ENCODE measurements around the gene RTF2. TPM values are rescaled to one million over a fixed set of nuclear protein-coding genes. Genes with fewer than 3 reads are reported as not detected.

RTF2 gene
- total RNA-seq (50.5 and 59.2 TPM in 2 replicates), polyA plus RNA-seq (95.3 and 99.8 TPM in 2 replicates)

- Histone ChIP-seq H2AFZ (peak within 1 kb of the TSS; percentile 94), H4K20me1 (ENCODE audit: insufficient read depth, poor library complexity, severe bottlenecking) (no peaks in the 10 kb centered on the region), H3K27me3 (no peaks in the 10 kb centered on the region), H3K4me3 (peak within 1 kb of the TSS; percentile 81), H3K9me3 (ENCODE audit: low read depth) (no peaks in the 10 kb centered on the region), H3K27ac (peak within 1 kb of the TSS; percentile 84), H3K4me2 (peak within 1 kb of the TSS; percentile 88), H3K36me3 (replicated peaks; ENCODE audit: insufficient read depth, low read depth) (no peaks in the 10 kb centered on the region), H3K79me2 (peaks cover 28% of the 10 kb centered on the region), H3K9me2 (replicated peaks; ENCODE audit: insufficient read depth) (no peaks in the 10 kb centered on the region), H3K4me1 (ENCODE audit: insufficient read depth) (peaks cover 9% of the 10 kb centered on the region)
- TF ChIP-seq CTCF (IDR thresholded peaks at IDR 0.05; ENCODE audit: poor library complexity) (no peak), EZH2 (IDR thresholded peaks at IDR 0.05; ENCODE audit: borderline replicate concordance) (no peak), EZH2phosphoT487 (IDR thresholded peaks at IDR 0.05; ENCODE audit: low read depth, severe bottlenecking, unreplicated experiment) (no peak)
- whole genome bisulfite sequencing (ENCODE audit: low lambda C conversion rate, missing lambda C conversion rate), result under 1% methylated on average over 46 of the region's 55 CpGs
- DNase-seq (ENCODE audit: low spot score), result peak; percentile 98
Measured at GRCh38 chr20:56468316-56469076, at the start of gene RTF2. TSS of gene RTF2 (plus strand) at chr20:56468627. CDS start at chr20:56468698, 71 bp downstream.

- H3K9me3 ChIP-seq (ENCODE audit: low read depth), result no peaks in the 10 kb centered on the region
- TF ChIP-seq CTCF (IDR thresholded peaks at IDR 0.05; ENCODE audit: poor library complexity), result no peak
- H4K20me1 ChIP-seq (ENCODE audit: insufficient read depth, poor library complexity, severe bottlenecking), result no peaks in the 10 kb centered on the region
- no peaks in the 10 kb centered on the region for H3K9me2 ChIP-seq (replicated peaks; ENCODE audit: insufficient read depth)
- H3K4me2 ChIP-seq, result no peak overlapping the region
- no peak overlapping the region for H3K4me3 ChIP-seq
- H3K27me3 ChIP-seq, result no peaks in the 10 kb centered on the region
- no peak overlapping the region for H3K27ac ChIP-seq
- H3K36me3 ChIP-seq (replicated peaks; ENCODE audit: insufficient read depth, low read depth), result no peaks in the 10 kb centered on the region
- H3K4me1 ChIP-seq (ENCODE audit: insufficient read depth), result no peaks in the 10 kb centered on the region
- DNase-seq (ENCODE audit: low spot score), result no peak
- no peak overlapping the region for H2AFZ ChIP-seq
- no peaks in the 10 kb centered on the region for H3K79me2 ChIP-seq
- 74% methylated on average over 2 of the region's 2 CpGs for WGBS (ENCODE audit: low lambda C conversion rate, missing lambda C conversion rate)
Measured at GRCh38 chr20:56420028-56420427, 48.4 kb upstream of the RTF2 start.

GRCh38 chr20:56420940-56421688 lies 47.3 kb upstream of the RTF2 start:
- no peaks in the 10 kb centered on the region for H3K27me3 ChIP-seq
- H3K4me1 ChIP-seq (ENCODE audit: insufficient read depth), result no peaks in the 10 kb centered on the region
- no peak overlapping the region for H2AFZ ChIP-seq
- H3K36me3 ChIP-seq (replicated peaks; ENCODE audit: insufficient read depth, low read depth), result no peaks in the 10 kb centered on the region
- H3K9me2 ChIP-seq (replicated peaks; ENCODE audit: insufficient read depth), result no peaks in the 10 kb centered on the region
- no peaks in the 10 kb centered on the region for H4K20me1 ChIP-seq (ENCODE audit: insufficient read depth, poor library complexity, severe bottlenecking)
- DNase-seq (ENCODE audit: low spot score), result no peak
- no peak overlapping the region for H3K4me3 ChIP-seq
- no peaks in the 10 kb centered on the region for H3K9me3 ChIP-seq (ENCODE audit: low read depth)
- TF ChIP-seq EZH2 (IDR thresholded peaks at IDR 0.05; ENCODE audit: borderline replicate concordance) (no peak), CTCF (IDR thresholded peaks at IDR 0.05; ENCODE audit: poor library complexity) (no peak), EZH2phosphoT487 (IDR thresholded peaks at IDR 0.05; ENCODE audit: low read depth, severe bottlenecking, unreplicated experiment) (no peak)
- H3K79me2 ChIP-seq, result no peaks in the 10 kb centered on the region
- WGBS (ENCODE audit: low lambda C conversion rate, missing lambda C conversion rate), result 81% methylated on average over 11 of the region's 11 CpGs
- H3K4me2 ChIP-seq, result no peak overlapping the region
- no peak overlapping the region for H3K27ac ChIP-seq

All from hepatocyte (in vitro differentiated cells).